Measurements from ENCODE around the gene U2AF1L4.

DNA sequence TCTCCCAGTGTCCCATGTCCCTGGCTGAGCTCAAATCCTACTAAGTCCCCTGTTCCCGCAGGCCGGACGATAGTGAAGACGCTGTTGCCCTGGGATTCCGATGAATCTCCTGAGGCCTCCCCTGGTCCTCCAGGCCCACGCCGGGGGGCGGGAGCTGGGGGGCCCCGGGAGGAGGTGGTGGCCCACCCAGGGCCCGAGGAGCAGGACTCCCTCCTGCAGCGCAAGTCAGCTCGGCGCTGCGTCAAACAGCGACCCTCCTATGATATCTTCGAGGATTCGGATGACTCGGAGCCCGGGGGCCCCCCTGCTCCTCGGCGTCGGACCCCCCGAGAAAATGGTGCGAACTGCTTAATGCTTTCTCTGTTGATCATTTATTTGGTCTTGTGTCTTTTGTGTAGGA is 21.5 kb downstream of the U2AF1L4 start:
- TF ChIP-seq, protein P1, sequence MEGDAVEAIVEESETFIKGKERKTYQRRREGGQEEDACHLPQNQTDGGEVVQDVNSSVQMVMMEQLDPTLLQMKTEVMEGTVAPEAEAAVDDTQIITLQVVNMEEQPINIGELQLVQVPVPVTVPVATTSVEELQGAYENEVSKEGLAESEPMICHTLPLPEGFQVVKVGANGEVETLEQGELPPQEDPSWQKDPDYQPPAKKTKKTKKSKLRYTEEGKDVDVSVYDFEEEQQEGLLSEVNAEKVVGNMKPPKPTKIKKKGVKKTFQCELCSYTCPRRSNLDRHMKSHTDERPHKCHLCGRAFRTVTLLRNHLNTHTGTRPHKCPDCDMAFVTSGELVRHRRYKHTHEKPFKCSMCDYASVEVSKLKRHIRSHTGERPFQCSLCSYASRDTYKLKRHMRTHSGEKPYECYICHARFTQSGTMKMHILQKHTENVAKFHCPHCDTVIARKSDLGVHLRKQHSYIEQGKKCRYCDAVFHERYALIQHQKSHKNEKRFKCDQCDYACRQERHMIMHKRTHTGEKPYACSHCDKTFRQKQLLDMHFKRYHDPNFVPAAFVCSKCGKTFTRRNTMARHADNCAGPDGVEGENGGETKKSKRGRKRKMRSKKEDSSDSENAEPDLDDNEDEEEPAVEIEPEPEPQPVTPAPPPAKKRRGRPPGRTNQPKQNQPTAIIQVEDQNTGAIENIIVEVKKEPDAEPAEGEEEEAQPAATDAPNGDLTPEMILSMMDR (IDR thresholded peaks at IDR 0.05 in 4 of 5, conservative IDR thresholded peaks at IDR 0.05 in 1 of 5): no peak
- no peak for TF ChIP-seq POLR2A (IDR thresholded peaks at IDR 0.05)
